GM23338 (cell line): Measurements from ENCODE around the gene WDR20. TPM values are rescaled to one million over a fixed set of nuclear protein-coding genes. Genes with fewer than 3 reads are reported as not detected.

Experiments
- ATAC-seq: fragments of 200-7000 bp; cut with Tn5 transposase; 3 replicates; pipeline ENCODE4 v1.9.1; 2020
- DNase-seq: peaks from one replicate; pipeline ENCODE4 v3.0.0-alpha.2; 2015; ENCODE audit warnings: low spot score
- H2AFZ ChIP-seq: fragments of 200-600 bp; sonication (generic); 2 replicates; pipeline ENCODE4 v1.8.0; 2016; ENCODE audit warnings: antibody characterized with exemption, mild to moderate bottlenecking, moderate library complexity
- H3F3A ChIP-seq: fragments of 200-600 bp; sonication (generic); replicated peaks from 2 replicates; pipeline ENCODE4 v1.8.0; 2017; ENCODE audit warnings: antibody characterized with exemption, mixed run types, low read depth
- H3K27ac ChIP-seq: fragments of 200-600 bp; sonication (generic); 2 replicates; pipeline ENCODE4 v1.6.1; 2016; ENCODE audit warnings: low read depth
- H3K27me3 ChIP-seq: fragments of 200-600 bp; sonication (generic); 2 replicates; pipeline ENCODE4 v1.8.0; 2016; ENCODE audit warnings: mild to moderate bottlenecking, mixed run types, moderate library complexity; ENCODE audit not compliant: insufficient read depth
- H3K36me3 ChIP-seq: fragments of 200-600 bp; sonication (generic); 2 replicates; pipeline ENCODE4 v1.8.0; 2016; ENCODE audit warnings: mild to moderate bottlenecking; ENCODE audit not compliant: insufficient read depth
- H3K4me1 ChIP-seq: fragments of 200-600 bp; sonication (generic); 2 replicates; pipeline ENCODE4 v1.8.0; 2016; ENCODE audit warnings: mild to moderate bottlenecking, moderate library complexity; ENCODE audit not compliant: insufficient read depth
- H3K4me2 ChIP-seq: fragments of 200-600 bp; sonication (generic); 2 replicates; pipeline ENCODE4 v1.7.1; 2017; ENCODE audit warnings: mixed run types
- H3K4me3 ChIP-seq: fragments of 200-600 bp; sonication (generic); 2 replicates; pipeline ENCODE4 v1.6.1; 2016; ENCODE audit warnings: mixed run types
- H3K79me2 ChIP-seq: fragments of 200-600 bp; sonication (generic); replicated peaks from 2 replicates; pipeline ENCODE4 v1.8.0; 2017; ENCODE audit warnings: mild to moderate bottlenecking; ENCODE audit not compliant: insufficient read depth
- H3K9me2 ChIP-seq: fragments of 200-600 bp; sonication (generic); 2 replicates; pipeline ENCODE4 v1.8.0; 2017; ENCODE audit not compliant: insufficient read depth
- H4K20me1 ChIP-seq: fragments of 200-600 bp; sonication (generic); replicated peaks from 2 replicates; pipeline ENCODE4 v1.8.0; 2017; ENCODE audit warnings: mild to moderate bottlenecking; ENCODE audit not compliant: insufficient read depth
- H3K27ac Mint-ChIP-seq: 2 replicates; pipeline ENCODE4 v1.8.0; 2020; ENCODE audit warnings: inconsistent platforms, mild to moderate bottlenecking, moderate library complexity, mixed read lengths
- H3K27me3 Mint-ChIP-seq: 3 replicates; pipeline ENCODE4 v1.8.0; 2022; ENCODE audit warnings: low read depth, mild to moderate bottlenecking, moderate library complexity, mixed read lengths, inconsistent platforms; ENCODE audit not compliant: insufficient read depth, poor library complexity
- H3K36me3 Mint-ChIP-seq: 3 replicates; pipeline ENCODE4 v1.8.0; 2021; ENCODE audit warnings: low read depth, mild to moderate bottlenecking, inconsistent platforms, moderate library complexity, mixed read lengths
- H3K4me1 Mint-ChIP-seq: 3 replicates; pipeline ENCODE4 v1.8.0; 2020; ENCODE audit warnings: mild to moderate bottlenecking, inconsistent platforms, mixed read lengths
- H3K4me3 Mint-ChIP-seq: 3 replicates; pipeline ENCODE4 v1.8.0; 2021; ENCODE audit warnings: moderate library complexity, mild to moderate bottlenecking, inconsistent platforms, mixed read lengths
- H3K9me3 Mint-ChIP-seq: 3 replicates; pipeline ENCODE4 v1.8.0; 2020; ENCODE audit warnings: moderate library complexity, mild to moderate bottlenecking, inconsistent platforms, mixed read lengths
- CREB1 ChIP-seq: fragments of 250-450 bp; sonication (Bioruptor Pico); IDR thresholded peaks from 2 replicates; pipeline ENCODE4 v1.5.0; 2020; ENCODE audit warnings: low read depth, mild to moderate bottlenecking, moderate library complexity
- EZH2 ChIP-seq: fragments of 200-600 bp; sonication (generic); IDR thresholded peaks from one replicate; pipeline ENCODE4 v1.8.0; 2017; ENCODE audit warnings: antibody characterized with exemption, mild to moderate bottlenecking, low read depth; ENCODE audit not compliant: unreplicated experiment
- EZH2phosphoT487 ChIP-seq: fragments of 200-600 bp; sonication (generic); IDR thresholded peaks from one replicate; pipeline ENCODE4 v1.8.1; 2018; ENCODE audit warnings: antibody characterized with exemption; ENCODE audit not compliant: unreplicated experiment
- NANOG ChIP-seq: IDR thresholded peaks from 2 replicates; pipeline ENCODE4 v1.6.1; 2016; ENCODE audit warnings: antibody characterized with exemption, borderline replicate concordance
- STAT1 ChIP-seq: IDR thresholded peaks from one replicate; pipeline ENCODE4 v1.6.1; 2016; ENCODE audit warnings: antibody characterized with exemption; ENCODE audit not compliant: unreplicated experiment
- ZNF114 ChIP-seq: fragments of 250-450 bp; sonication (Bioruptor Pico); IDR thresholded peaks from 2 replicates; pipeline ENCODE4 v1.5.0; 2020; ENCODE audit warnings: mild to moderate bottlenecking, moderate library complexity
- ZNF331 ChIP-seq: fragments of 250-450 bp; sonication (Bioruptor Pico); IDR thresholded peaks from 2 replicates; pipeline ENCODE4 v1.5.0; 2020; ENCODE audit warnings: low read depth, mild to moderate bottlenecking, moderate library complexity
- polyA plus RNA-seq: library from polyadenylated mRNA; unstranded; fragments of >200 nt; fragmentation: Nextera tagmentation; extraction: Ambion mirVana; gene quantifications from 2 replicates; pipeline ENCODE4 v1.2.1, GENCODE V29; 2016
- total RNA-seq: library from RNA; depleted of rRNA; stranded (reverse); fragments of >200 nt; shearing (Covaris generic); gene quantifications from 2 replicates; pipeline ENCODE4 v1.2.3, GENCODE V29; 2014
- TF ChIP-seq, protein P1 (sequence below): fragments of 250-450 bp; sonication (Bioruptor Pico); IDR thresholded peaks from 2 replicates; pipeline ENCODE4 v1.5.0; 2020; ENCODE audit warnings: mild to moderate bottlenecking, moderate library complexity
- TF ChIP-seq, protein P2 (sequence below): IDR thresholded peaks from 2 replicates; pipeline ENCODE4 v1.6.1; 2016; ENCODE audit warnings: antibody characterized with exemption
- TF ChIP-seq, protein P3 (sequence below), 2 experiments: fragments of 200-600 bp in 1 of 2; sonication (generic) in 1 of 2; conservative IDR thresholded peaks; 2 replicates each; pipeline versions ENCODE4 v1.5.1 to v1.6.1; 2016 to 2017; ENCODE audit warnings: antibody characterized with exemption in 2 of 2, low read depth in 2 of 2, mild to moderate bottlenecking in 2 of 2, moderate library complexity in 1 of 2
- TF ChIP-seq, protein P4 (sequence below): IDR thresholded peaks from one replicate; pipeline ENCODE4 v1.6.1; 2018; ENCODE audit warnings: antibody characterized with exemption; ENCODE audit not compliant: unreplicated experiment

Gene WDR20
- total and polyA plus RNA-seq, 2 experiments from 2014 or later: 17.9 to 21.0 TPM

DNA sequence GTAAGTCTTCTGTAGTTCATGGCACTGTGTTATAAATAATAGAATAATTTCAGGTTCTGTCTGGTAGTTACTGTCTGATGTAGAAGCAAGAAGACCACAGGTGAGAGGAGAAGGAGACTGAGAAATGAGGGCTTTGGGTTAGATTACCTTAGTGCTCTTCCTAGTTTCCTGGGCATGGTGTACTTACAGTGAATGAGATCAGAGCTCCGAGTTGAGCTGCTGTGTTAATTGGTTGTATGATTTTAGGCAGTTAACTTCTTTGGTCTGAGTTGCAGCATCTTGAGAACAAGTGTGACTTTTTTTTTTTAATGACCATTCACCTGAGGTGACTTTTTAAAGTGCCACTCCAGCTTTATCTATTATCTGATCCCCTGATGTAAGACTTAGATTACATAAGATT, 41.5 kb downstream of the WDR20 start:
- ATAC-seq (no peak), DNase-seq (no peak)
- H2AFZ ChIP-seq: no peak overlapping the region
- Mint-ChIP-seq H3K4me1 (peaks cover 31% of the 10 kb centered on the region; the same call in 2 of the 3 replicates), H3K4me3 (no peak overlapping the region), H3K27ac (peak overlapping the region; percentile 69; the same call in 1 of the 2 replicates), H3K27me3 (no peaks in the 10 kb centered on the region), H3K36me3 (no peaks in the 10 kb centered on the region), H3K9me3 (no peaks in the 10 kb centered on the region)
- H3K4me2 ChIP-seq: no peak overlapping the region
- no peaks in the 10 kb centered on the region for H3K36me3 ChIP-seq
- no peaks in the 10 kb centered on the region for H3K9me2 ChIP-seq
- H4K20me1 ChIP-seq: peaks cover 10% of the 10 kb centered on the region
- H3K4me3 ChIP-seq: no peak overlapping the region
- no peaks in the 10 kb centered on the region for H3F3A ChIP-seq
- no peak overlapping the region for H3K27ac ChIP-seq
- H3K27me3 ChIP-seq: no peaks in the 10 kb centered on the region
- TF ChIP-seq ZNF114 (CRISPR knock-in tag) (no peak), ZNF331 (CRISPR knock-in tag) (no peak), STAT1 (no peak), NANOG (no peak), EZH2 (no peak), EZH2phosphoT487 (no peak), CREB1 (no peak)
- TF ChIP-seq, protein P1, sequence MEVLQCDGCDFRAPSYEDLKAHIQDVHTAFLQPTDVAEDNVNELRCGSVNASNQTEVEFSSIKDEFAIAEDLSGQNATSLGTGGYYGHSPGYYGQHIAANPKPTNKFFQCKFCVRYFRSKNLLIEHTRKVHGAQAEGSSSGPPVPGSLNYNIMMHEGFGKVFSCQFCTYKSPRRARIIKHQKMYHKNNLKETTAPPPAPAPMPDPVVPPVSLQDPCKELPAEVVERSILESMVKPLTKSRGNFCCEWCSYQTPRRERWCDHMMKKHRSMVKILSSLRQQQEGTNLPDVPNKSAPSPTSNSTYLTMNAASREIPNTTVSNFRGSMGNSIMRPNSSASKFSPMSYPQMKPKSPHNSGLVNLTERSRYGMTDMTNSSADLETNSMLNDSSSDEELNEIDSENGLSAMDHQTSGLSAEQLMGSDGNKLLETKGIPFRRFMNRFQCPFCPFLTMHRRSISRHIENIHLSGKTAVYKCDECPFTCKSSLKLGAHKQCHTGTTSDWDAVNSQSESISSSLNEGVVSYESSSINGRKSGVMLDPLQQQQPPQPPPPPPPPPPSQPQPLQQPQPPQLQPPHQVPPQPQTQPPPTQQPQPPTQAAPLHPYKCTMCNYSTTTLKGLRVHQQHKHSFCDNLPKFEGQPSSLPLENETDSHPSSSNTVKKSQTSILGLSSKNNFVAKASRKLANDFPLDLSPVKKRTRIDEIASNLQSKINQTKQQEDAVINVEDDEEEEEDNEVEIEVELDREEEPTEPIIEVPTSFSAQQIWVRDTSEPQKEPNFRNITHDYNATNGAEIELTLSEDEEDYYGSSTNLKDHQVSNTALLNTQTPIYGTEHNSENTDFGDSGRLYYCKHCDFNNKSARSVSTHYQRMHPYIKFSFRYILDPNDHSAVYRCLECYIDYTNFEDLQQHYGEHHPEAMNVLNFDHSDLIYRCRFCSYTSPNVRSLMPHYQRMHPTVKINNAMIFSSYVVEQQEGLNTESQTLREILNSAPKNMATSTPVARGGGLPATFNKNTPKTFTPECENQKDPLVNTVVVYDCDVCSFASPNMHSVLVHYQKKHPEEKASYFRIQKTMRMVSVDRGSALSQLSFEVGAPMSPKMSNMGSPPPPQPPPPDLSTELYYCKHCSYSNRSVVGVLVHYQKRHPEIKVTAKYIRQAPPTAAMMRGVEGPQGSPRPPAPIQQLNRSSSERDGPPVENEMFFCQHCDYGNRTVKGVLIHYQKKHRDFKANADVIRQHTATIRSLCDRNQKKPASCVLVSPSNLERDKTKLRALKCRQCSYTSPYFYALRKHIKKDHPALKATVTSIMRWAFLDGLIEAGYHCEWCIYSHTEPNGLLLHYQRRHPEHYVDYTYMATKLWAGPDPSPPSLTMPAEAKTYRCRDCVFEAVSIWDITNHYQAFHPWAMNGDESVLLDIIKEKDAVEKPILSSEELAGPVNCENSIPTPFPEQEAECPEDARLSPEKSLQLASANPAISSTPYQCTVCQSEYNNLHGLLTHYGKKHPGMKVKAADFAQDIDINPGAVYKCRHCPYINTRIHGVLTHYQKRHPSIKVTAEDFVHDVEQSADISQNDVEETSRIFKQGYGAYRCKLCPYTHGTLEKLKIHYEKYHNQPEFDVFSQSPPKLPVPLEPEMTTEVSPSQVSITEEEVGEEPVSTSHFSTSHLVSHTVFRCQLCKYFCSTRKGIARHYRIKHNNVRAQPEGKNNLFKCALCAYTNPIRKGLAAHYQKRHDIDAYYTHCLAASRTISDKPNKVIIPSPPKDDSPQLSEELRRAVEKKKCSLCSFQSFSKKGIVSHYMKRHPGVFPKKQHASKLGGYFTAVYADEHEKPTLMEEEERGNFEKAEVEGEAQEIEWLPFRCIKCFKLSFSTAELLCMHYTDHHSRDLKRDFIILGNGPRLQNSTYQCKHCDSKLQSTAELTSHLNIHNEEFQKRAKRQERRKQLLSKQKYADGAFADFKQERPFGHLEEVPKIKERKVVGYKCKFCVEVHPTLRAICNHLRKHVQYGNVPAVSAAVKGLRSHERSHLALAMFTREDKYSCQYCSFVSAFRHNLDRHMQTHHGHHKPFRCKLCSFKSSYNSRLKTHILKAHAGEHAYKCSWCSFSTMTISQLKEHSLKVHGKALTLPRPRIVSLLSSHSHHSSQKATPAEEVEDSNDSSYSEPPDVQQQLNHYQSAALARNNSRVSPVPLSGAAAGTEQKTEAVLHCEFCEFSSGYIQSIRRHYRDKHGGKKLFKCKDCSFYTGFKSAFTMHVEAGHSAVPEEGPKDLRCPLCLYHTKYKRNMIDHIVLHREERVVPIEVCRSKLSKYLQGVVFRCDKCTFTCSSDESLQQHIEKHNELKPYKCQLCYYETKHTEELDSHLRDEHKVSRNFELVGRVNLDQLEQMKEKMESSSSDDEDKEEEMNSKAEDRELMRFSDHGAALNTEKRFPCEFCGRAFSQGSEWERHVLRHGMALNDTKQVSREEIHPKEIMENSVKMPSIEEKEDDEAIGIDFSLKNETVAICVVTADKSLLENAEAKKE (CRISPR knock-in tag): no peak
- TF ChIP-seq, protein P2, sequence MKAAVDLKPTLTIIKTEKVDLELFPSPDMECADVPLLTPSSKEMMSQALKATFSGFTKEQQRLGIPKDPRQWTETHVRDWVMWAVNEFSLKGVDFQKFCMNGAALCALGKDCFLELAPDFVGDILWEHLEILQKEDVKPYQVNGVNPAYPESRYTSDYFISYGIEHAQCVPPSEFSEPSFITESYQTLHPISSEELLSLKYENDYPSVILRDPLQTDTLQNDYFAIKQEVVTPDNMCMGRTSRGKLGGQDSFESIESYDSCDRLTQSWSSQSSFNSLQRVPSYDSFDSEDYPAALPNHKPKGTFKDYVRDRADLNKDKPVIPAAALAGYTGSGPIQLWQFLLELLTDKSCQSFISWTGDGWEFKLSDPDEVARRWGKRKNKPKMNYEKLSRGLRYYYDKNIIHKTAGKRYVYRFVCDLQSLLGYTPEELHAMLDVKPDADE: no peak
- TF ChIP-seq, protein P3, sequence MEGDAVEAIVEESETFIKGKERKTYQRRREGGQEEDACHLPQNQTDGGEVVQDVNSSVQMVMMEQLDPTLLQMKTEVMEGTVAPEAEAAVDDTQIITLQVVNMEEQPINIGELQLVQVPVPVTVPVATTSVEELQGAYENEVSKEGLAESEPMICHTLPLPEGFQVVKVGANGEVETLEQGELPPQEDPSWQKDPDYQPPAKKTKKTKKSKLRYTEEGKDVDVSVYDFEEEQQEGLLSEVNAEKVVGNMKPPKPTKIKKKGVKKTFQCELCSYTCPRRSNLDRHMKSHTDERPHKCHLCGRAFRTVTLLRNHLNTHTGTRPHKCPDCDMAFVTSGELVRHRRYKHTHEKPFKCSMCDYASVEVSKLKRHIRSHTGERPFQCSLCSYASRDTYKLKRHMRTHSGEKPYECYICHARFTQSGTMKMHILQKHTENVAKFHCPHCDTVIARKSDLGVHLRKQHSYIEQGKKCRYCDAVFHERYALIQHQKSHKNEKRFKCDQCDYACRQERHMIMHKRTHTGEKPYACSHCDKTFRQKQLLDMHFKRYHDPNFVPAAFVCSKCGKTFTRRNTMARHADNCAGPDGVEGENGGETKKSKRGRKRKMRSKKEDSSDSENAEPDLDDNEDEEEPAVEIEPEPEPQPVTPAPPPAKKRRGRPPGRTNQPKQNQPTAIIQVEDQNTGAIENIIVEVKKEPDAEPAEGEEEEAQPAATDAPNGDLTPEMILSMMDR (conservative IDR thresholded peaks at IDR 0.05; ENCODE audit: low read depth in 2 of 2): no peak
- TF ChIP-seq, protein P4, sequence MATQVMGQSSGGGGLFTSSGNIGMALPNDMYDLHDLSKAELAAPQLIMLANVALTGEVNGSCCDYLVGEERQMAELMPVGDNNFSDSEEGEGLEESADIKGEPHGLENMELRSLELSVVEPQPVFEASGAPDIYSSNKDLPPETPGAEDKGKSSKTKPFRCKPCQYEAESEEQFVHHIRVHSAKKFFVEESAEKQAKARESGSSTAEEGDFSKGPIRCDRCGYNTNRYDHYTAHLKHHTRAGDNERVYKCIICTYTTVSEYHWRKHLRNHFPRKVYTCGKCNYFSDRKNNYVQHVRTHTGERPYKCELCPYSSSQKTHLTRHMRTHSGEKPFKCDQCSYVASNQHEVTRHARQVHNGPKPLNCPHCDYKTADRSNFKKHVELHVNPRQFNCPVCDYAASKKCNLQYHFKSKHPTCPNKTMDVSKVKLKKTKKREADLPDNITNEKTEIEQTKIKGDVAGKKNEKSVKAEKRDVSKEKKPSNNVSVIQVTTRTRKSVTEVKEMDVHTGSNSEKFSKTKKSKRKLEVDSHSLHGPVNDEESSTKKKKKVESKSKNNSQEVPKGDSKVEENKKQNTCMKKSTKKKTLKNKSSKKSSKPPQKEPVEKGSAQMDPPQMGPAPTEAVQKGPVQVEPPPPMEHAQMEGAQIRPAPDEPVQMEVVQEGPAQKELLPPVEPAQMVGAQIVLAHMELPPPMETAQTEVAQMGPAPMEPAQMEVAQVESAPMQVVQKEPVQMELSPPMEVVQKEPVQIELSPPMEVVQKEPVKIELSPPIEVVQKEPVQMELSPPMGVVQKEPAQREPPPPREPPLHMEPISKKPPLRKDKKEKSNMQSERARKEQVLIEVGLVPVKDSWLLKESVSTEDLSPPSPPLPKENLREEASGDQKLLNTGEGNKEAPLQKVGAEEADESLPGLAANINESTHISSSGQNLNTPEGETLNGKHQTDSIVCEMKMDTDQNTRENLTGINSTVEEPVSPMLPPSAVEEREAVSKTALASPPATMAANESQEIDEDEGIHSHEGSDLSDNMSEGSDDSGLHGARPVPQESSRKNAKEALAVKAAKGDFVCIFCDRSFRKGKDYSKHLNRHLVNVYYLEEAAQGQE: no peak
- peaks cover 28% of the 10 kb centered on the region for H3K4me1 ChIP-seq
- H3K79me2 ChIP-seq: peaks cover 97% of the 10 kb centered on the region
